Right atrium auricular region (tissue), 2 donors: ENCODE results near the gene CUX1. TPM values are rescaled to one million over a fixed set of nuclear protein-coding genes. Genes with fewer than 3 reads are reported as not detected.

ENCODE experiments used
- DNase-seq: peaks from one replicate; pipeline ENCODE4 v3.0.0-alpha.2; 2019; ENCODE audit warnings: low spot score
- H3K27ac ChIP-seq, 2 donors: fragments of 200-600 bp; sonication (generic); 1 replicate in 1 of 2; 2 replicates in 1 of 2; pipeline ENCODE4 v1.5.1; 2016 to 2019
- H3K27me3 ChIP-seq, 2 donors: fragments of 200-600 bp; sonication (generic); one replicate each; pipeline versions ENCODE4 v1.5.1 to v1.6.0; 2017 to 2019
- H3K36me3 ChIP-seq: fragments of 200-600 bp; sonication (generic); one replicate; pipeline ENCODE4 v1.5.1; 2016
- H3K4me1 ChIP-seq, 2 donors: fragments of 200-600 bp; sonication (generic); one replicate each; pipeline versions ENCODE4 v1.5.1 to v1.6.0; 2017 to 2019
- H3K4me3 ChIP-seq, 2 donors: fragments of 200-600 bp; sonication (generic); 1 replicate in 1 of 2; 2 replicates in 1 of 2; pipeline ENCODE4 v1.5.1; 2017 to 2019; ENCODE audit warnings: mild to moderate bottlenecking in 1 of 2, moderate library complexity in 1 of 2
- H3K9me3 ChIP-seq, 2 donors: fragments of 200-600 bp; sonication (generic); one replicate each; pipeline ENCODE4 v1.5.1; 2019
- total RNA-seq, 2 donors: library from RNA; depleted of rRNA; stranded (reverse); fragments of >200 nt; gene quantifications; one replicate each; pipeline ENCODE4 v1.1.0, GENCODE V29; 2016
- TF ChIP-seq, protein P1 (sequence below), 2 donors: fragments of 200-600 bp; sonication (generic); IDR thresholded peaks; one replicate each; pipeline ENCODE4 v1.5.1; 2019; ENCODE audit warnings: antibody characterized with exemption in 2 of 2

The CUX1 gene
- total RNA-seq, 2 donors from 2014 or later: 71.1 to 94.4 TPM

DNA sequence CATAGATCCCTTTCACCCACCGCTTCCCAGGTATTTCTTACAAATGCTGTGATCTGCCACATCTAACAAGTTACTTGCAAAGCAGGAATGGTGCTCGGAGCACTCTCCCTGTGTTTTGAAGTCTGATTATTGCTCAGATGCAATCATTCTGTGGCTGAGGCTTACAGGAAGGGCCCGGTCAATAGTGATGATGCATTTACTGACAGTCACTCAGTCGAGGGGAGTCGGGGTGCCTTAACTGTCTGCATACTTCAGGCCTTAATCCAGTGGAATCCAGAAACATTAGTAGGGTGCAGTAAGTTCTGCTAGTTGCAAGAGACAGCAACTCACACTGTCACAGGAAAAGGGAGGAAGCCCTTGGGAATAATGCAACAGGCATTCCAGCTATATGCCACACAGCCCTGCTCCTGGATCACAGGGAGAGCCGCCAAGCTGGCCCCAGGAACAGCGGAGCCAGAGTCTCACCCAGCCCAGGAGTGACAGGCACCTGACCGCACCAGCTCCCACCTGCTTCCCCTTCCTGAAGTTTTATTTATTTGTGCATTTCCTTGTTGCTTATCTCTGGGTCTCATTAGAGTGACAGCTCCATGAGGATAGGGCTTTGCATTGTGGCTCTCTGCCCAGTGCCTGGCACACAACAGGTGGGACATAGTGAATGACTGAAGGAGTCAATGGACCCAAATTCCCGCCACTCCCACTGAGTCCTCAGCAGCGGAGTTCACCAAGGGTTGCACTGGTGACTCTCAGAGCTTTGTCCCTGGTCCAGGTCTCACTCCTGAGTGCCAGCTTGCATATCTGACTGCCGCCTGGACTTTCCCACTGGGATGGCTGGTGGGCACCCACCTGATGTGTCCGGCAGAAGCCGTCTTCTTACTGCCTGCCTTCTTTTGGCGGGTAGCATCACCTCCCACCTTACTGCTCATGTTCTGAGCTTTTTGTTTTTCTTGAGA lies 256.8 kb downstream of the CUX1 start:
- Histone ChIP-seq H3K36me3 (peaks cover 18% of the 10 kb centered on the region), H3K27ac (no peak overlapping the region), H3K4me3 (no peak overlapping the region), H3K4me1 (no peaks in the 10 kb centered on the region), H3K9me3 (no peaks in the 10 kb centered on the region), H3K27me3 (no peaks in the 10 kb centered on the region)
- TF ChIP-seq, protein P1, sequence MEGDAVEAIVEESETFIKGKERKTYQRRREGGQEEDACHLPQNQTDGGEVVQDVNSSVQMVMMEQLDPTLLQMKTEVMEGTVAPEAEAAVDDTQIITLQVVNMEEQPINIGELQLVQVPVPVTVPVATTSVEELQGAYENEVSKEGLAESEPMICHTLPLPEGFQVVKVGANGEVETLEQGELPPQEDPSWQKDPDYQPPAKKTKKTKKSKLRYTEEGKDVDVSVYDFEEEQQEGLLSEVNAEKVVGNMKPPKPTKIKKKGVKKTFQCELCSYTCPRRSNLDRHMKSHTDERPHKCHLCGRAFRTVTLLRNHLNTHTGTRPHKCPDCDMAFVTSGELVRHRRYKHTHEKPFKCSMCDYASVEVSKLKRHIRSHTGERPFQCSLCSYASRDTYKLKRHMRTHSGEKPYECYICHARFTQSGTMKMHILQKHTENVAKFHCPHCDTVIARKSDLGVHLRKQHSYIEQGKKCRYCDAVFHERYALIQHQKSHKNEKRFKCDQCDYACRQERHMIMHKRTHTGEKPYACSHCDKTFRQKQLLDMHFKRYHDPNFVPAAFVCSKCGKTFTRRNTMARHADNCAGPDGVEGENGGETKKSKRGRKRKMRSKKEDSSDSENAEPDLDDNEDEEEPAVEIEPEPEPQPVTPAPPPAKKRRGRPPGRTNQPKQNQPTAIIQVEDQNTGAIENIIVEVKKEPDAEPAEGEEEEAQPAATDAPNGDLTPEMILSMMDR (IDR thresholded peaks at IDR 0.05): no peak
- DNase-seq: peak; percentile 54

DNA sequence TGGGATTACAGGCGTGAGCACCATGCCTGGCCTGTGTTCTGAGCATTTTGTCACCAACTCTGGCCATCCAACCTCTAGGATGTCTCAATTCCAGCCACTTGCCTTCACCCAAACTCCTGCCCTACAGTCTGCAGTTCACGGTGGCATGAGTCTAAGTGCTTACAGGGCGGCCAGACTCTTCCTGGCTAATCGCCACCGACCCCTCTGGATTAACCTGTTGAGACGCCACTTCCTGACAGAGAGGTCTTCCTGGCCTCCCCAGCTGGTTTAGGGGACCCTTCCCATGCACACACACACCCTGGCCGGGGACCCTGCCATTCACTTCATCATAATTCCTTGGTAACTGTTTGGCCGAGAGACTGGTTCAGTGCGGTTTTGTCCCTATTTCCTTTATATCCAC lies 257.7 kb downstream of the CUX1 start:
- TF ChIP-seq, protein P1 (IDR thresholded peaks at IDR 0.05): no peak
- no peaks in the 10 kb centered on the region for H3K4me1 ChIP-seq
- H3K36me3 ChIP-seq: peaks cover 18% of the 10 kb centered on the region
- H3K4me3 ChIP-seq: no peak overlapping the region
- H3K27ac ChIP-seq: no peak overlapping the region
- peak; percentile 42 for DNase-seq
- H3K27me3 ChIP-seq: no peaks in the 10 kb centered on the region
- H3K9me3 ChIP-seq: no peaks in the 10 kb centered on the region

DNA sequence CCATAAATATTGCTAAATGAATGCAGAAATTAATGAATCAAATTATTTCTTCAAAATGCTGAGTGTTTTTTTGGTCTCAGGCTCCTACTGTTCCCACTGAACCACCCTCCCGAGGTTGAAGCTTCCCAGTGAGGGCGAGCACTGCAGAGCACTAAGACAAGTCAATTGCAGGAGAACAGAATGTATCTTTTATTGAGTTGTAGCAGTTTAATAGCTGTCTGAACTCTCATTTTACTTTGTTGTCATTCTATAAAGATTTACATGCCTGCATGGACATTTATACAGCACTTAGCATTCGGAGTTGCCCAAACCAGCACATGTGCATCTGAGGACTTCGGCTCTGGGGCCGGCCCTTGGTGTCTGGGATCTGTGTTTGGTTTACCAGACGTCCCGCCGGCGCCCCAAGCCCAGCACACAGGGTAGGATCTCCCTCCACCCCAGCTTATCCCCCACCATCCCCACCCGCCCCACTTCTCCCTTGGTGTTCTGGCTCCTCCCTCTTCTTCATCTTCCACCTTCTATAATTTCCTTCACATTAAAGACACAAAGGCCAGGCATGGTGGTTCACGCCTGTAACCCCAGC lies 258.2 kb downstream of the CUX1 start:
- DNase-seq: peak; percentile 30
- H3K27me3 ChIP-seq: no peaks in the 10 kb centered on the region
- TF ChIP-seq, protein P1 (IDR thresholded peaks at IDR 0.05): no peak

DNA sequence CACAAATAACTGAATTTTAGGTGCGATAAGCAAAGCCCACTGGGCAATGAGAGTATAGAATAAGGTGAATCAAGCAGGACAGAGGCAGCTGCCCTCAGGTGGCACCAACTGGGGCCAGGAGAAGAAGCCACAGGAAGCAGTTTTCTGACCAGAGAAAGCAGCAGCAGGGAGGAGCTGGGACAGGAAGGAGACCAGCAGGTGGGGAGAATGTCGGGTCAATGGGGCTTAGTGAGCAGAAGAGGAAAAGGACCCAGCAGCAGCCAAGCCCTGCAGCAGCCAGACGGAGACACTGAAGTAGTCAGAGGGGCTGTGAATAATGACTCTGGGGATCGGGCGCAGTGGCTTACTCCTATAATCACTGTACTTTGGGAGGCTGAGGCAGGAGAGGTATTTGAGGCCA lies 259.7 kb downstream of the CUX1 start:
- Histone ChIP-seq H3K4me3 (no peak overlapping the region), H3K27me3 (no peaks in the 10 kb centered on the region), H3K4me1 (peaks cover 0 to 12% of the 10 kb centered on the region in 2 donors), H3K9me3 (no peaks in the 10 kb centered on the region), H3K27ac (no peak overlapping the region), H3K36me3 (peaks cover 2% of the 10 kb centered on the region)
- TF ChIP-seq, protein P1 (IDR thresholded peaks at IDR 0.05): no peak
- peak; percentile 40 for DNase-seq

More for the DNA sequence above, 258.2 kb downstream of the CUX1 start:
- no peaks in the 10 kb centered on the region for H3K9me3 ChIP-seq
- H3K27ac ChIP-seq: no peak overlapping the region
- peaks cover 0 to 4% of the 10 kb centered on the region in 2 donors for H3K4me1 ChIP-seq
- no peak overlapping the region for H3K4me3 ChIP-seq
- H3K36me3 ChIP-seq: peaks cover 16% of the 10 kb centered on the region

DNA sequence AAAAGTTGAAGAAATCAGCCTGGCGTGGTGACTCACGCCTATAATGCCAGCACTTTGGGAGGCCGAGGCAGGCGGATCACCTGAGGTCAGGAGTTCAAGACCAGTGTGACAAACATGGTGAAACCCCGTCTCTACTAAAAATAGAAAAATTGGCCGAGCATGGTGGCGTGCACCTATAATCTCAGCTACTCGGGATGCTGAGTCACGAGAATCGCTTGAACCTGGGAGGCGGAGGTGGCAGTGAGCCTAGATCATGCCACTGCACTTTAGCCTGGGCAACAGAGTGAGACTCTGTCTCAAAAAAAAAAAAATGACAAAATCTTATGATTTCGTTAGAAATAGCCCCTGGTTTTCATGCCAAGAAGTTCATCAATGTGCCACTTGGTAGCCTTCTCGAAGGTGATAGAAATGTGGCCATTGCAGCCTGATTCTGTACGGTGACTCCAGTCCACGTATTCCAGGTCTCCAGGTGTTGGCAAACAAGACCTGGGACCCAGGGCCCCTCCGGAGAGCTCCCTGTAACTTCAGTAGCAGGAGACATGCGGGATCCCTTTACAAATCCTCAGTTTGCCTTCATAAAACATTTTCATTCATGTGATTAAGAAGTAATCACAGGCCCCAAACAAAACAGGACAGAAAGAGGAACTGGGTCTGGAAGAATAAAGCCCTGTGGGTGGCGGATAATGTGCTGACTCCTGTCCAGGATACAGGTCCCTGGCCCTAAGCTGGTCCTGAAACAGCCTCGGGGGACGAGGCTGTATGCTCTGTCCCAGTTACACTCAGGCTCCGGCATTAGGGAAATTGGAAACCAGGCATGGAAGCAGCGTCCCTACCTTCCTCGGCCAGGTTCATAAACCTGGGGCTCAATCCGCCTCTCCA lies 262.0 kb downstream of the CUX1 start:
- Histone ChIP-seq H3K36me3 (no peaks in the 10 kb centered on the region), H3K27me3 (no peaks in the 10 kb centered on the region), H3K9me3 (no peaks in the 10 kb centered on the region), H3K4me1 (peaks cover 0 to 12% of the 10 kb centered on the region in 2 donors), H3K4me3 (no peak overlapping the region), H3K27ac (peak overlapping the region in 1 of 2 donors; percentile 46)
- DNase-seq: peak; percentile 44
- TF ChIP-seq, protein P1 (IDR thresholded peaks at IDR 0.05): no peak
